HG03575 (cell line): ENCODE data around the gene CRELD2.

ENCODE experiments used
- ATAC-seq: cut with Tn5 transposase; IDR thresholded peaks from one replicate; pipeline ENCODE4 v1.9.1; 2021; ENCODE audit not compliant: unreplicated experiment, insufficient number of reproducible peaks, low FRiP score; ENCODE audit errors: extremely low read depth

The CRELD2 gene, protein sequence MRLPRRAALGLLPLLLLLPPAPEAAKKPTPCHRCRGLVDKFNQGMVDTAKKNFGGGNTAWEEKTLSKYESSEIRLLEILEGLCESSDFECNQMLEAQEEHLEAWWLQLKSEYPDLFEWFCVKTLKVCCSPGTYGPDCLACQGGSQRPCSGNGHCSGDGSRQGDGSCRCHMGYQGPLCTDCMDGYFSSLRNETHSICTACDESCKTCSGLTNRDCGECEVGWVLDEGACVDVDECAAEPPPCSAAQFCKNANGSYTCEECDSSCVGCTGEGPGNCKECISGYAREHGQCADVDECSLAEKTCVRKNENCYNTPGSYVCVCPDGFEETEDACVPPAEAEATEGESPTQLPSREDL

DNA sequence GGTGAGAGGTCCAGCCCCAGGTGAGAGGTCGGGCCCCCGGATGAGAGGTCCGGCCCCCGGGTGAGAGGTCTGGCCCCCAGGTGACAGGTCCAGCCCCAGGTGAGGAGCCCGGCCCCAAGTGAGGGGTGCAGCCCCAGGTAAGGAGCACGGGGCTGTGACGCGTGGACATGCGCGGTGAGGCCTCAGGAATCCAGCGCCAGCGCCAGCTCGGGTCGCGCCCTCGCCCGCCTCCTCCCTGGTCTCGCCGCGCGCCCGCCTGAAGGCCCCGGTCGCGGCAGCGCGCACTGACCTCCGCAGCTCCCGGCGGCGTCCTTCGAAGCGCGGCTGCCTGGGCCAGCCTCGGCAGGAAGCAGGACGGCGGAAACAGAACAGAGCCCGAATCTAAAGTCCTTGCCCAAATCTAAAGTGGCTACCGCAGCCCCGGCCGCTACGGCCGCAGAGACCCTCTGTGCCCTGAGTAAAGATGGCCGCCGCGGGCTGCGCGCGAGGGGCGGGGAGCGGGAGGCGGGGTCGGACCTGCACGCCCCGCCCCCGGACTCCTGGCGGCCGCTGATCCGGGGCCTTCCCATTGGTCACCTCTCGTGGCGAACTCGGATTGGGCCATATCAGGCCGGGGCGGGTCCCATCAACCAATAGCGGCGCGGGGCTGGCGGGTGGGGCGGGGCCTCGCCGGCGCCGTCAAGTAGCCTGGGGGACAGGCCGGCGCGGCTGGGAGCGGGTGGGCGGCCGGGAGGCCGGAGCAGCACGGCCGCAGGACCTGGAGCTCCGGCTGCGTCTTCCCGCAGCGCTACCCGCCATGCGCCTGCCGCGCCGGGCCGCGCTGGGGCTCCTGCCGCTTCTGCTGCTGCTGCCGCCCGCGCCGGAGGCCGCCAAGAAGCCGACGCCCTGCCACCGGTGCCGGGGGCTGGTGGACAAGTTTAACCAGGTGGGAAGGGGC is at the start of gene CRELD2, which contains the start of gene ALG12:
TSS of gene CRELD2 (plus strand) at position 661 of the 937 bp plus-strand sequence. CDS start at position 797, 136 bp downstream.
TSS of gene ALG12 (minus strand) at position 465 of the 937 bp plus-strand sequence. CDS start 4,673 bp downstream, outside the sequence.
- no peak for ATAC-seq

- ATAC-seq, result no peak
Observed at GRCh38 chr22:49869086-49869830, 49.2 kb upstream of the CRELD2 start.

DNA sequence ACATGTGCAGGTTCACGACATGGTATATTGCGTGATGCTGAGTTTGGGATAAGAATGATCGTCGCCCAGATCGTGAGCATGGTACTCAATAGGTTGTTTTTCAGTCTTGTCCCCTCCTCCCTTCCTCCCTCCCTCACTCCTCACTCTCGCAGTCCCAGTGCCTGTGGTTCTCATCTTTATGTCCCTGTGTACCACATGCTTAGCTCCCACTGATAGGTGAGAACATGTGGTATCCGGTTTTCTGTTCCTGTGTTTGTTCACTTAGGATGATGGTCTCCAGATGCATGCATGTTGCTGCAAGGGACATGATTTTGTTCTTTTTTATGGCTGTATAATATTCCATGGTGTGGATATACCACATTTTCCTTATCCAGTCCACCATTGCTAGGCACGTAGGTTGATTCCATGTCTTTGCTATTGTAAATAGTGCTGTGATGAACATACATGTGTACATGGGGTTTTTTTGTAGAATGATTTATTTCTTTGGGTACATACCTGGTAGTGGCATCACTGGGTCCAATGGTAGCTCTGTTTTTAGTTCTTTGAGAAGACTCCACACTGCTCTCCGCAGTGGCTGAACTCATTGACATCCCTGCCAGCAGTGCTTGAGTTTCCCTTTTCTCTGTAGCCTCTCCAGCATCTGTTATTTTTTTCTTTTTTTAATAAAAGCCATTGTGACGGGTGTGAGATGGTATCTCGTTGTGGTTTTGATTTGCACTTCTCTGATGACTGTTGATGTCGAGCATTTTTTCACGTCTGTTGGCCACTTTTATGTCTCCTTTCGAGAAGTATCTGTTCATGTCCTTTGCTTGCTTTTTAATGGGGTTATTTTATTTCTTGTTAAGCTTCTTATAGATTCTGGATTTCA is 48.4 kb upstream of the CRELD2 start:
- ATAC-seq, result no peak

GRCh38 chr22:49871482-49871881 is 47.0 kb upstream of the CRELD2 start:
- ATAC-seq, result no peak

GRCh38 chr22:49872347-49872746 is 46.1 kb upstream of the CRELD2 start:
- ATAC-seq, result no peak

DNA sequence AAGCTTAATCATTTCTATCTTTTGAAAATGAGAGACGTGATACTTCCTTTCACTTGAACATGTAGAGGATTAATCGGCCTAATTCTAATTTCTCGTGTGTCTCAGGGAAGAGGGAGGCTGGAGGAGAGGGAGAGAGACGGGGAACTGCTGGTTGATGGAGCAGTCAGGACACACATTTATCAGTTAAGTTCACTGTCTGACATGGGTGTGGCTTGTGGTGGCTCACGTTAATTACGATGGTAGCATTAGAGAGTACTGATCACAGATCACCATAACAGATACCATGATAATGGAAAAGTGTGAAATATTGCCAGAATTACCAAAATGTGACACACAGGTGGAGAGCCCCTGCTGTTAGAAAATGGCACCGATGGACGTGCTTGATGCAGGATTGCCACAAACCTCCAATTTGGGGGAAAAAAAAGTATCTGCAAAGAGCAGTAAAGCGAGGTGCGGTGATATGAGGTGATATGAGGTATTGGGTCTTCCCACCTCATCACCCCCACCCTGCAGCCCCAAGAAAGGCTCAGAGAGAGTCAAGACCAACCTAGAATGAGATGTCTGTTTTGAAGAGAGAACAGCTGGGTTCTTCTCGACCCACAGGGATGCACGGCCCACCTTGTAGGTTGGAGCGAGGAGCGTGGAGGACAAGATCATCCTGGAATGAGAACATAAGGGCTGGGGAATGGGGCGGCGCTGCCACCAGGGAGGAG is 45.0 kb upstream of the CRELD2 start:
- ATAC-seq, result no peak

DNA sequence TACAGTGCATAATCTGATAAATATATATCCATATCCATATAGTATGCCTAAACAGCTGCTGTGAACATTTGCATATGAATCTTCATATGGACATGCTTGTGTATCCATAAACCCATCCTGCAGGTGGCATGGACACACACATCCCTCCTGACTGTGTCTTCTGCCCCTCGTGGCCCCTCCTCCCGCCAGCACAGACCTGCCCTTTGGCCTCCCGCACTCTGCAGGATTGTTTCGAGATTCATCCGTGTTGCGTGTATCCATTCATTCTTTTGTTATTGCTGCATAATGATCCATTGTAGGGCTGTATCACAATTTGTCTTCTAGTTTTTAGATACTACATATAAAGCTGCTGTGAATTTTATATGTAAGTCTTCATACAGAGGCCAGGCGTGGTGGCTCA is 40.8 kb upstream of the CRELD2 start:
- ATAC-seq, result no peak

DNA sequence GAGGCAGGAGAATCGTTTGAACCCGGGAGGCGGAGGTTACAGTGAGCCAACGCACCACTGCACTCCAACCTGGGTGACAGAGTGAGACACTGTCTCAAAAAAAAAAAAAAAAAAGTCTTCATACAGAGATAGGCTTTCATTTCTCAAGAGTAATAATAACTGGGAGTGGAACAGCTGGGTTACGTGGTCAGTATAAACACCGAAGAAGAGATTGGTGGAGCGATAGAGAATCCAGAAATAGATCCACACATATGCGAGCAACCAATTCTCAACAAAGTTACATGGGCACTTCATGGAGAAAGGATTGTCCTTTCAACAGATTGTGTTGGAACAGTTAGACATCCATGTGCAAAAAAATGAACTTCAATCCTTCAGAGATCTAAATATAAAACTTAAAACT is 40.2 kb upstream of the CRELD2 start:
- ATAC-seq, result no peak

- ATAC-seq, result no peak
Observed at GRCh38 chr22:49879871-49880270, 38.6 kb upstream of the CRELD2 start.

- no peak for ATAC-seq
Observed at GRCh38 chr22:49880281-49880680, 38.2 kb upstream of the CRELD2 start.

DNA sequence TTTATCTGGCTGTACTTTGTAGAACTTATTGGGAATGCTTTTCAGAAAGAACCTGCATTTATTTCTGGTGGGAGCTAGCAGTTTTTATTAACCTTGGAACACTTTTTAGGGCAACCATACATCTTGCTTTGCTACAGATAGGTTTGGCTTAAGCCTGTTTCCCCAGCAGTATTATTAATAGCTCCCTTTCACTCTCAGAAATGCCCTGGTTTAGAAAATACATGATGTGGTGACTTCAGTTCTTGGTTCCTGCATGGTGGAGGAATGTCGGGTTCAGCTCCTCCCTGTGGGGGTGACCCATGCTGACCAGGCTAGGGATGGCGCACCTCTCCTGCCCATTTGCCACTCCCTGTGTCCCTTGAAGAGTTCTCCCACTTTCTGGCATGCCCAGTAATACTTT is 36.6 kb upstream of the CRELD2 start:
- ATAC-seq, result no peak

DNA sequence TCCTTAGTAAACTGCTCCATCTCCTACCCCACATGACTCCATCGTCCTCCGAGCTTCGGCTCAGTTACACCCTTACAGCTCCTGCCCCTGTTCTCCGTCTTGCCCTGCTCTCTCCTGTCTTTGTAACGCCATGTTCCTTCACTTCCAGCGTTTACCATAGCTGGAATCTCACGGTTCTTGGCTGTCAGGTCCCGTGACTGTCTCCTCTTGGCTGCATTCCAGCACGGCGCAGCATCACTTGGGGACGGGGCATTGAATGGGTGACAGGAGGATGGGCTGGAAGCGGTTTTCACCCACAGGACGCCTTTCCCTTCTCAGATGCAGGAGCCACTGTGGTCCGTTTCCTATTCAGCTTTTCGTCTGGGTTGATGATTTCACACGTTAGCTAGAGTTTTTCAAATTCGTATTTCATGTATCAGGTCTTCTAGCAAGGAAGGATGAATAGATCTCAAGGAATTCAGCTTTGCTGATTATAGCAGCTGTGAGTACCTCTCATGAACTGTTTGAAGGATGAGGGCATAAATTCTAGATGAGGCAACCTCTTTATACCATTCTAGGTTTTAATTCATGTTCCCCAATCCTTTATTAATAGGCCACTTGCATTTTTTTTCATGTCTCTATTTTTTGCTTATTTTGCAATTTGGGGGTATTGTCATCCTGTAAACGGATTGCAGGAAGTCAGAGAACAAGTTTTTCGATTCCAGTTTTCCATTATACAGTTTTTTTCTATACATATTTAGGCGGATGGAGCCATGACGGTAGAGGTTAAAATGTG is 35.7 kb upstream of the CRELD2 start:
- ATAC-seq, result no peak

GRCh38 chr22:49883294-49883640 is 35.2 kb upstream of the CRELD2 start:
- ATAC-seq, result no peak

- ATAC-seq, result no peak
Observed at GRCh38 chr22:49884075-49884474, 34.4 kb upstream of the CRELD2 start.

DNA sequence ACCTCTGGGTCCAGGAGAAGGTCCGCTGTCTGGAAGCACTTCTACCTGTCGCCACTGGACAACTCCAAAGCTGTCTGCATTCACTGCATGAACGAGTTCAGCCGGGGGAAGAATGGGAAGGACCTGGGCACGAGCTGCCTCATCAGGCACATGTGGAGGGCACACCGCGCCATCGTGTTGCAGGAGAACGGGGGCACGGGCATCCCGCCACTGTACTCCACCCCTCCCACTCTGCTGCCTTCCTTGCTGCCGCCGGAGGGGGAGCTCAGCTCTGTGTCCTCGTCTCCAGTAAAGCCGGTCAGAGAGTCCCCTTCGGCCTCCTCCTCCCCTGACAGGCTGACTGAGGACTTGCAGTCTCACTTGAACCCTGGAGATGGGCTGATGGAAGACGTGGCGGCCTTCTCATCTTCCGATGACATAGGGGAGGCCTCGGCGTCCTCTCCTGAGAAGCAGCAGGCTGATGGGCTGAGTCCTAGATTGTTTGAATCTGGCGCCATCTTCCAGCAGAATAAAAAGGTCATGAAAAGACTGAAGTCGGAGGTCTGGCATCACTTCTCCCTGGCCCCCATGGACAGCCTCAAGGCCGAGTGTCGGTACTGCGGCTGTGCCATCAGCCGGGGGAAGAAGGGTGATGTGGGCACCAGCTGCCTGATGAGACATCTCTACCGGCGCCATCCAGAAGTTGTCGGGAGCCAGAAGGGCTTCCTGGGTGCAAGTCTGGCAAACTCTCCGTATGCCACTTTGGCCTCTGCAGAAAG is 33.8 kb upstream of the CRELD2 start:
- no peak for ATAC-seq

GRCh38 chr22:49885281-49885680 is 33.2 kb upstream of the CRELD2 start:
- ATAC-seq, result no peak

DNA sequence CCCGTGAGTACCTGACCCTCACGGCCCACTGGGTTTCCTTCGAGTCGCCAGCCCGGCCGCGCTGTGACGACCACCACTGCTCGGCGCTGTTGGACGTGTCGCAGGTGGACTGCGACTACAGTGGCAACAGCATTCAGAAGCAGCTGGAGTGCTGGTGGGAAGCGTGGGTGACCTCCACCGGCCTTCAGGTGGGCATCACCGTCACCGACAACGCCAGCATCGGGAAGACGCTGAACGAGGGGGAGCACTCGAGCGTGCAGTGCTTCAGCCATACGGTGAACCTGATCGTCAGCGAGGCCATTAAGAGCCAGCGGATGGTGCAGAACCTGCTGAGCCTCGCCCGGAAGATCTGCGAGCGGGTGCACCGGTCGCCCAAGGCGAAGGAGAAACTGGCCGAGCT is 32.6 kb upstream of the CRELD2 start:
- ATAC-seq, result no peak
